Measurements from ENCODE around the gene ITIH4.

ITIH4 gene

DNA sequence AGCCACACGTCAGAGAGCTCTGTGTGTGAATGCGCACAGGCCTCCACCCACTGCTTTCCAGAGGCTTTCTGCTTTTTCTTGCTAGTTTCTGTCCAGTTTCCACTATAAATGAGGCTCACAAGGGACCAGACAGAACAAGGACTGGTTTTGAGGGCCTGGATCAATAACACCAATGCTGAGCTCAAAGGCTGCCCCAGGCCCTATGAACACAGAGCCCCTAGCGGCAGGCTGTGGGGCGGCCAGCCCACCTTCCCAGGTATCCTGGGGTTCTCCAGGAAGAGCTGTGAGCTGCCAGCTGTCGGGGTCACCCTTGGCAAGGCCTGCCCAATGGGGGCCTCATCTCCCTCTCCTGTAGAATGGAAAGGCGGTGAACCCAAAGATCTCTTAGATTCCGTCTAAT is 38.1 kb downstream of the ITIH4 start:
- Histone ChIP-seq H3K36me3 (ENCODE audit: control insufficient read depth, insufficient read depth, low read length) (no peaks in the 10 kb centered on the region), H3K27me3 (ENCODE audit: control insufficient read depth, insufficient read depth, low read length, poor library complexity, severe bottlenecking) (no peaks in the 10 kb centered on the region), H3K4me1 (ENCODE audit: control insufficient read depth, insufficient read depth, low read length) (peaks cover 14% of the 10 kb centered on the region), H3K4me3 (ENCODE audit: insufficient read depth, low read depth, low read length) (no peak overlapping the region), H3K9me3 (ENCODE audit: control insufficient read depth, low read length) (no peaks in the 10 kb centered on the region), H3K27ac (ENCODE audit: insufficient read depth, low read depth, low read length, poor library complexity, severe bottlenecking) (no peak overlapping the region)
- WGBS, 2 experiments, result 79 to 84% methylated on average over 7 of the region's 7 CpGs

DNA sequence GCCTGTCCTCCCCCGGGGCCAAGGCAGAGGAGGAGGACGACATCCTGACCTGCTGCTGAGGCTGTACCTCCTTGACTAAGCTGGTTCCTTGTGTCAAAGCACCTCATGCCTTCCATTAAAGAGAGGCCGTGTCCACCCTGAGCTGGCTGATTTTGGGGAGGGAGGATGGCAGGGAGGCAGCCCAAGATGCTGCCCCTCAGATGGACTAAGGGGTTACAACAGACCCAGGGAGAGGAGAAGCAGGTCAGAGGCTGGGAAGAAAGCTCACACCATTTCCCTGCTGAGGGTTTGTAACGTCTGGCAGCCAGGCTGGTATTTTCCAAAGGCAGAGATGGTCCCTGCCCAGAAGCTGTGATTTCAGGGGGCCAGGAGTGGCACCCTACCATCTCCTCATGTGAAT is 38.5 kb downstream of the ITIH4 start:
- H3K9me3 ChIP-seq (ENCODE audit: control insufficient read depth, low read length), result no peaks in the 10 kb centered on the region
- peaks cover 14% of the 10 kb centered on the region for H3K4me1 ChIP-seq (ENCODE audit: control insufficient read depth, insufficient read depth, low read length)
- no peaks in the 10 kb centered on the region for H3K36me3 ChIP-seq (ENCODE audit: control insufficient read depth, insufficient read depth, low read length)
- no peak overlapping the region for H3K4me3 ChIP-seq (ENCODE audit: insufficient read depth, low read depth, low read length)
- no peaks in the 10 kb centered on the region for H3K27me3 ChIP-seq (ENCODE audit: control insufficient read depth, insufficient read depth, low read length, poor library complexity, severe bottlenecking)
- no peak overlapping the region for H3K27ac ChIP-seq (ENCODE audit: insufficient read depth, low read depth, low read length, poor library complexity, severe bottlenecking)
- 87 to 94% methylated on average over 4 of the region's 4 CpGs for WGBS, 2 experiments

DNA sequence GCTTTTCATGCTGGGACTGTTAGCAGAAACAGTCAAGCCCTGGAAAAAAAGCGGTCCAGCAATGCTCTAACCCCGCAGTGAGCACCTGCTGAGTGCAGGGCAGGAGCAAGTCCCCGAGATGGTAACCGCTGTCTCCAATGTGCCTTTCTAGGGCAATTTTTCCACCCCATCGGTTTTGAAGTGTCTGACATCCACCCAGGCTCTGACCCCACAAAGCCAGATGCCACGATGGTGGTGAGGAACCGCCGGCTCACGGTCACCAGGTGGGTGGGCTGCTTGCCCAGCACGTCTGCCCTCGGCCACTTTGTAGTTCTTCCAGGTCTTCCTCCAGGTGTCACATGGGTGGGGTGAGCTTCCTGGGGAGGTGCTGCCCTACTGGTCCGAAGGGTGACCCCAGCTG is 39.1 kb downstream of the ITIH4 start:
- H3K4me1 ChIP-seq (ENCODE audit: control insufficient read depth, insufficient read depth, low read length), result peaks cover 14% of the 10 kb centered on the region
- WGBS, 2 experiments, result 91 to 92% methylated on average over 12 of the region's 12 CpGs
- no peaks in the 10 kb centered on the region for H3K9me3 ChIP-seq (ENCODE audit: control insufficient read depth, low read length)
- H3K27ac ChIP-seq (ENCODE audit: insufficient read depth, low read depth, low read length, poor library complexity, severe bottlenecking), result no peak overlapping the region
- H3K36me3 ChIP-seq (ENCODE audit: control insufficient read depth, insufficient read depth, low read length), result no peaks in the 10 kb centered on the region
- no peak overlapping the region for H3K4me3 ChIP-seq (ENCODE audit: insufficient read depth, low read depth, low read length)
- no peaks in the 10 kb centered on the region for H3K27me3 ChIP-seq (ENCODE audit: control insufficient read depth, insufficient read depth, low read length, poor library complexity, severe bottlenecking)

DNA sequence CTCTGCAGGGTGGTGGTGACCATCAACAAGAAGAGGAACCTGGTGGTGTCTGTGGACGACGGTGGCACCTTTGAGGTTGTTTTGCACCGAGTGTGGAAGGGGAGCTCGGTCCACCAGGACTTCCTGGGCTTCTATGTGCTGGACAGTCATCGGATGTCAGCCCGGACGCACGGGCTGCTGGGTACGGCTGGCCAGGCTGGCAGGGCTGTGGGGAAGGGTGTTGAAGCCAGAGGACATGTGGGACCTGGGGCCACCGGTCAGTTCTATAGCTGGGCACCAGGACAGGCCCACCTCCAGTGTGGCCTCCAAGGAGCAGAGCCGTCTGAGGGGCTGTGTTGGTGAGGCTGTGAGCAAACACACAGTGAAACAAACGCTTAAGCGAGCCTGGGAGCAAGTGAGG is 39.7 kb downstream of the ITIH4 start:
- 93 to 94% methylated on average over 13 of the region's 13 CpGs for WGBS, 2 experiments
- H3K27ac ChIP-seq (ENCODE audit: insufficient read depth, low read depth, low read length, poor library complexity, severe bottlenecking), result no peak overlapping the region
- H3K4me1 ChIP-seq (ENCODE audit: control insufficient read depth, insufficient read depth, low read length), result peaks cover 14% of the 10 kb centered on the region
- H3K4me3 ChIP-seq (ENCODE audit: insufficient read depth, low read depth, low read length), result no peak overlapping the region
- no peaks in the 10 kb centered on the region for H3K9me3 ChIP-seq (ENCODE audit: control insufficient read depth, low read length)
- H3K27me3 ChIP-seq (ENCODE audit: control insufficient read depth, insufficient read depth, low read length, poor library complexity, severe bottlenecking), result no peaks in the 10 kb centered on the region
- no peaks in the 10 kb centered on the region for H3K36me3 ChIP-seq (ENCODE audit: control insufficient read depth, insufficient read depth, low read length)

DNA sequence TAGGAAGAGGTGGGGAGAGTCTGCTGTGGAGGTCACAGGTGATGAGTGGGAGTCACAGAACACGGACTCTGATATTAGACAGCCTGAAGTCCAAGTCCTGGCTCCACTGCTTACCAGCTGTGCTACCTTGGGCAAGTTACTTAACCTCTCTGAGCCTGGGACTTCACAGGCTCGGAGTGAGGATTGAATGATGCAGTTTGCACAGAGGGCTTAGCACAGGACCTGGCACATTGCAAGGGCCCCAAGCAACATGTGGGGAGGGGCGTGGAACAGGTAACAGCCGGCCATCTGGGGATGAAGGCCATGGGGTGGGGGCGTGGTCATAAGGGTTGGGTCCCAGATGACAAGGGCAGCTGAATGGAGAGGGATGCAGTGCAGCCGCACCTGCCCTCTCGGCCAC is 40.1 kb downstream of the ITIH4 start:
- Histone ChIP-seq H3K36me3 (ENCODE audit: control insufficient read depth, insufficient read depth, low read length) (no peaks in the 10 kb centered on the region), H3K9me3 (ENCODE audit: control insufficient read depth, low read length) (no peaks in the 10 kb centered on the region), H3K4me1 (ENCODE audit: control insufficient read depth, insufficient read depth, low read length) (peaks cover 14% of the 10 kb centered on the region), H3K27me3 (ENCODE audit: control insufficient read depth, insufficient read depth, low read length, poor library complexity, severe bottlenecking) (no peaks in the 10 kb centered on the region), H3K4me3 (ENCODE audit: insufficient read depth, low read depth, low read length) (no peak overlapping the region), H3K27ac (ENCODE audit: insufficient read depth, low read depth, low read length, poor library complexity, severe bottlenecking) (no peak overlapping the region)
- 92 to 94% methylated on average over 7 of the region's 7 CpGs for WGBS, 2 experiments

DNA sequence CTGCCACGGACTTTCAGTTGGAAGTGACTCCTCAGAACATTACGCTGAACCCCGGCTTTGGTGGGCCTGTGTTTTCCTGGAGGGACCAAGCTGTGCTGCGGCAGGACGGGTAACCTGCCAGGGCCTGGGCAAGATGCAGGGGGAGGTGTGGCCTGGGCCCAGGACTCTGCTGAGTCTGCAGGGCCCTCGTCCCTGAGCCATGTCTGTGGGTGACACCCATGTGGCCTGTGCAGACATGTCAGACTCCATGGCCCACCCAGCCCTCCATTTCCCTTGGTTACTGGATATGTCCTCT is 40.8 kb downstream of the ITIH4 start:
- WGBS, 2 experiments, result 91% methylated on average over 6 of the region's 6 CpGs
- H3K36me3 ChIP-seq (ENCODE audit: control insufficient read depth, insufficient read depth, low read length), result no peaks in the 10 kb centered on the region
- H3K27me3 ChIP-seq (ENCODE audit: control insufficient read depth, insufficient read depth, low read length, poor library complexity, severe bottlenecking), result no peaks in the 10 kb centered on the region
- peaks cover 13% of the 10 kb centered on the region for H3K4me1 ChIP-seq (ENCODE audit: control insufficient read depth, insufficient read depth, low read length)
- H3K4me3 ChIP-seq (ENCODE audit: insufficient read depth, low read depth, low read length), result no peak overlapping the region
- H3K27ac ChIP-seq (ENCODE audit: insufficient read depth, low read depth, low read length, poor library complexity, severe bottlenecking), result no peak overlapping the region
- no peaks in the 10 kb centered on the region for H3K9me3 ChIP-seq (ENCODE audit: control insufficient read depth, low read length)

DNA sequence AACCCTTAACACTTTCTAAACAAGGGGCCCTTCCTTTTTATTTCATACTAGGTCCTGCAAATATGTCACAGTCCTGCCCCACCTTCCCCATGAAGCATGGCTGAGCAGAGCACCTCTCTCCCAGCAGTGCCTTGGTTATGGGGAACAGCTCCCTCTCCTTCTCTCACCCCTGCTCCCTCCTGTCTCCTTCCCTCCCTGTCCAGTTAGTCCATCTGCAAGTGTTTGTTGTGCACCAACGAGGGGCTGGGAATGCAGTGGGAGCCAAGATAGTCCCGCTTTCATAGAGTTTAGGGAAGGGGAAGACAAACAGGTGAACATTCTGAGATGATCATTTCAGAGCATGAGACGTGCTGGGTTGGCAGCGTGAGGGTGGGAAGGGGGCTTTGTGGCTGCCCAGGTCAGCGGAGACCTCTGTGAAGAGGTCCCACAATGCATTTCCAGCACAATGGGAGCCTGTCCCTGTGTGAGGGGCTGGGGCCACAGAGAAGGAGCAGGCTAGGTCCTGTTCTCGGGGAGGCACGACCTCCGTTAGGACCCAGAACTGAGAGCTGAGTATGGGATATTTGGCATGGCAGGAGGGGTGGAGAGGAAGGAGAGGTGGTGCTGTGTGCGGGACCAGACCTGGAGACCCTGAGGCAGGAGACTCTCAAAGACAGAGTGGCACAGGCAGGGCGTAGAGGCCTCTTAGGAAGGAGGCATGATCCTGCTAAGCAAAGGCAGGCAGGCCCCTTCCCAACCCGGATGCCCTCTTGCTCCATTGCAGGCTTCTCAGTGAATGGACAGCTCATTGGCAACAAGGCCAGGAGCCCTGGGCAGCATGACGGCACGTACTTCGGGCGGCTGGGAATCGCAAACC is 41.4 kb downstream of the ITIH4 start:
- H3K27me3 ChIP-seq (ENCODE audit: control insufficient read depth, insufficient read depth, low read length, poor library complexity, severe bottlenecking), result no peaks in the 10 kb centered on the region

DNA sequence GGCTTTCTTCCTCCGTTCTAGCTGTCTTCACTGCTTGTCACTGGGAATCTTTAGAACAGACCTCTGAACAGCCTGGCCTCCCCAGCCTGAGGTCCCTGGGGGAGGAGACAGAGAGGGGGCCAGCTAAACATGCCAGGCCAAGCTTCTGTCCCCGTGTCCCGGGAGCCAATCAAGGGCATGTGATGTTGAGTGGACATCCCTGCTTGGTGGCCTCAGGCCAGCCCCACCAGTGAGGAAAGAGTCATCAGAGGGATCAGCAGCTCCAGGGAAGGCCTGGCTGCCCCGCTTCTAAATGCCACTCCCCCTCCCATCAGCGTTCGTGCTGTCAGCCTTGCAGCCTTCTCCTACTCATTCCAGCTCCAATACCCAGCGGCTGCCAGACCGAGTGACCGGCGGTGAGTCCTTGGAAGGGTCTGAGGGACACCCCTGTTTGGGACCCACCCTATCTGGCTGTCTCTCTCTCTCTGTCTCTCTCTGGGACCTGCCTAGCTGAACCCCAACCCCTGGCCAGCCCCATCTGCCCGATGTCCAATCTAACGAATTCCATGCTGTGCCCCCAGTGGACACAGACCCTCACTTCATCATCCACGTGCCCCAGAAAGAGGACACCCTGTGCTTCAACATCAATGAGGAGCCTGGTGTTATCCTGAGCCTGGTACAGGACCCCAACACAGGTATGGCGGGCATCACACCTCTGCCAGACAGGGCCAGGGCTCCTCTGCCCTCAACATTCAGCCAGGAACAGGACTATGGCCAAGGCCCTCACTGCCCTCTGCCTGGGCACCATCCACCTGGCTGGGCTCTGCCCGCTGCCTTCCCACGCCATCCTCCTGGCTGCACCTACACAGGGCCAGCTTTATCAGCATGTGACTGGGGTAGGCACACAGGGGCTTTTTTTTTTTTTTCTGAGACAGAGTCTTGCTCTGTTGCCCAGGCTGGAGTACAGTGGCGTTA is 42.5 kb downstream of the ITIH4 start:
- Histone ChIP-seq H3K27me3 (ENCODE audit: control insufficient read depth, insufficient read depth, low read length, poor library complexity, severe bottlenecking) (no peaks in the 10 kb centered on the region), H3K9me3 (ENCODE audit: control insufficient read depth, low read length) (no peaks in the 10 kb centered on the region), H3K27ac (ENCODE audit: insufficient read depth, low read depth, low read length, poor library complexity, severe bottlenecking) (no peak overlapping the region), H3K4me3 (ENCODE audit: insufficient read depth, low read depth, low read length) (no peak overlapping the region), H3K4me1 (ENCODE audit: control insufficient read depth, insufficient read depth, low read length) (no peaks in the 10 kb centered on the region), H3K36me3 (ENCODE audit: control insufficient read depth, insufficient read depth, low read length) (no peaks in the 10 kb centered on the region)
- WGBS, 2 experiments, result 87 to 89% methylated on average over 17 of the region's 17 CpGs

More for the DNA sequence above, 41.4 kb downstream of the ITIH4 start:
- Histone ChIP-seq H3K9me3 (ENCODE audit: control insufficient read depth, low read length) (no peaks in the 10 kb centered on the region), H3K4me3 (ENCODE audit: insufficient read depth, low read depth, low read length) (no peak overlapping the region), H3K27ac (ENCODE audit: insufficient read depth, low read depth, low read length, poor library complexity, severe bottlenecking) (no peak overlapping the region), H3K4me1 (ENCODE audit: control insufficient read depth, insufficient read depth, low read length) (peaks cover 7% of the 10 kb centered on the region), H3K36me3 (ENCODE audit: control insufficient read depth, insufficient read depth, low read length) (no peaks in the 10 kb centered on the region)
- 89 to 90% methylated on average over 16 of the region's 16 CpGs for WGBS, 2 experiments

DNA sequence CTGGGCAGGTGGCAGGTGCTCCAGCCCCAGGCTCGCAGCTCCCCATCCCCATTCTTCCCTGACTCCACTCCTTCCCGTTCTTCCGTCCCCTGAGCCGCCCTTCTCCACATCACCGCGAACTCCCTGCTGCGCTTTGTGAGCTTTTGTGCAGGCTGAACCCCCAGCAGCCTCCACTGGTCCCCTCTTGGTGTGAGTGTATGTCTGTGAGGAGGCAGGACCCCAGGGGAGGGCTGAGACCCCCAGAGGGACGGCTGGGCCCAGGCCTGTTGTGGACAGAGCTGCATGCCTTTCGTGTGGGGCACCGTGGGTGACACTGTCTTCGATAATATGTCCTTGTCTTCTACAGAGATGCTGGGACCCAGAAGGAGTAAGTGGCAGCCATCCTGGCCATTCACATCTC is 43.2 kb downstream of the ITIH4 start:
- Histone ChIP-seq H3K27ac (ENCODE audit: insufficient read depth, low read depth, low read length, poor library complexity, severe bottlenecking) (no peak overlapping the region), H3K27me3 (ENCODE audit: control insufficient read depth, insufficient read depth, low read length, poor library complexity, severe bottlenecking) (no peaks in the 10 kb centered on the region)
- WGBS, 2 experiments, result 86 to 88% methylated on average over 11 of the region's 11 CpGs

More for the DNA sequence above, 43.2 kb downstream of the ITIH4 start:
- H3K4me3 ChIP-seq (ENCODE audit: insufficient read depth, low read depth, low read length), result no peak overlapping the region
- H3K9me3 ChIP-seq (ENCODE audit: control insufficient read depth, low read length), result no peaks in the 10 kb centered on the region
- H3K4me1 ChIP-seq (ENCODE audit: control insufficient read depth, insufficient read depth, low read length), result no peaks in the 10 kb centered on the region
- H3K36me3 ChIP-seq (ENCODE audit: control insufficient read depth, insufficient read depth, low read length), result no peaks in the 10 kb centered on the region
